Cardiac septum (tissue), 1 donor: ENCODE measurements around the gene FGF7. TPM values are rescaled to one million over a fixed set of nuclear protein-coding genes. Genes with fewer than 3 reads are reported as not detected.
"Not testable (repeated sequence)": the region's sequence is repeated elsewhere in the genome, so short reads cannot be mapped to it uniquely, and the experiment has no call there.

Source experiments
- DNase-seq: peaks from one replicate; pipeline ENCODE4 v3.0.0-alpha.2; 2020; ENCODE audit warnings: low spot score
- intact Hi-C: fragments of 100-400 bp; cut with DNase I; formaldehyde crosslinking; loops from one replicate; pipeline ENCODE4 v1.14.0; 2022
- total RNA-seq: library from RNA; stranded (reverse); fragmentation: NEBNext Ultra II Directional; extraction: Animal tissue kit (Norgen Biotek cat#: 25700); gene quantifications from one replicate; pipeline ENCODE4 v1.2.1, GENCODE V29; 2021
- donor health status: DM: no; HTN: no; CAD: no.

The FGF7 gene
- total RNA-seq, 1 donor from 2014 or later: 7.2 TPM

GRCh38 chr15:49435174-49435573, 12.1 kb downstream of the FGF7 start:
- no peak for DNase-seq
- intact Hi-C loops: no loop called here

- intact Hi-C loops: no loop called here
- no peak for DNase-seq
These were observed 13.7 kb downstream of the FGF7 start for GRCh38 chr15:49436751-49437150.

GRCh38 chr15:49438962-49439631, 16.1 kb downstream of the FGF7 start:
- intact Hi-C loops: no loop called here
- DNase-seq: peak; percentile 77

- intact Hi-C loops: no loop called here
- DNase-seq: no peak
These were observed 16.8 kb downstream of the FGF7 start for GRCh38 chr15:49439678-49440395.

- DNase-seq: no peak
- intact Hi-C loops: no loop called here
These were observed 18.3 kb downstream of the FGF7 start for GRCh38 chr15:49441356-49441755.

GRCh38 chr15:49441816-49442215, 18.8 kb downstream of the FGF7 start:
- no peak for DNase-seq
- intact Hi-C loops: no loop called here

- intact Hi-C loops: no loop called here
These were observed 29.6 kb downstream of the FGF7 start for GRCh38 chr15:49452595-49452994.

GRCh38 chr15:49456166-49456565, 33.1 kb downstream of the FGF7 start:
- no peak for DNase-seq
- intact Hi-C loops: no loop called here

More at GRCh38 chr15:49452595-49452994, 29.6 kb downstream of the FGF7 start:
- DNase-seq: no peak

GRCh38 chr15:49458145-49458544, 35.1 kb downstream of the FGF7 start:
- intact Hi-C loops: no loop called here
- no peak for DNase-seq

GRCh38 chr15:49460411-49460941, 37.4 kb downstream of the FGF7 start:
- intact Hi-C loops: loop anchor here (10.0 kb wide), 1 partner anchor 64 kb away; no protein-coding TSS in a partner anchor
- no peak for DNase-seq

- intact Hi-C loops: loop anchor here (10.0 kb wide), 1 partner anchor 62 kb away; no protein-coding TSS in a partner anchor
These were observed 39.3 kb downstream of the FGF7 start for GRCh38 chr15:49462232-49462844.

GRCh38 chr15:49464522-49464921, 41.5 kb downstream of the FGF7 start:
- intact Hi-C loops: loop anchor here (10.0 kb wide), 1 partner anchor 60 kb away; no protein-coding TSS in a partner anchor

More at GRCh38 chr15:49462232-49462844, 39.3 kb downstream of the FGF7 start:
- no peak for DNase-seq

GRCh38 chr15:49466119-49466518, 43.1 kb downstream of the FGF7 start:
- DNase-seq: no peak
- intact Hi-C loops: loop anchor here (10.0 kb wide), 1 partner anchor 59 kb away; no protein-coding TSS in a partner anchor

More at GRCh38 chr15:49464522-49464921, 41.5 kb downstream of the FGF7 start:
- DNase-seq: no peak

GRCh38 chr15:49467746-49468480, 44.9 kb downstream of the FGF7 start:
- intact Hi-C loops: loop anchor here (10.0 kb wide), 1 partner anchor 57 kb away; no protein-coding TSS in a partner anchor

GRCh38 chr15:49468481-49468839, 45.4 kb downstream of the FGF7 start:
- intact Hi-C loops: loop anchor here (10.0 kb wide), 1 partner anchor 56 kb away; no protein-coding TSS in a partner anchor
- no peak for DNase-seq

More at GRCh38 chr15:49467746-49468480, 44.9 kb downstream of the FGF7 start:
- no peak for DNase-seq

GRCh38 chr15:49471248-49471647, 48.2 kb downstream of the FGF7 start:
- intact Hi-C loops, DNase-seq: not testable (repeated sequence)

- no peak for DNase-seq
- intact Hi-C loops: no loop called here
These were observed 48.7 kb downstream of the FGF7 start for GRCh38 chr15:49471733-49472132.

- no peak for DNase-seq
- intact Hi-C loops: no loop called here
These were observed 49.3 kb downstream of the FGF7 start for GRCh38 chr15:49472338-49472737.

GRCh38 chr15:49473031-49473430, 50.0 kb downstream of the FGF7 start:
- intact Hi-C loops: no loop called here
- no peak for DNase-seq
